Rectal smooth muscle tissue (tissue), 1 donor: ENCODE data around the gene EYS.
"Not testable (repeated sequence)": the region's sequence is repeated elsewhere in the genome, so short reads cannot be mapped to it uniquely, and the experiment has no call there.

ENCODE experiments used
- H3K27ac ChIP-seq: one replicate; pipeline ENCODE4 v1.7.0; 2013; ENCODE audit warnings: low read depth, low read length, inconsistent platforms
- H3K27me3 ChIP-seq: one replicate; pipeline ENCODE4 v1.7.0; 2013; ENCODE audit warnings: low read length; ENCODE audit not compliant: control insufficient read depth, insufficient read depth
- H3K36me3 ChIP-seq: one replicate; pipeline ENCODE4 v1.7.0; 2013; ENCODE audit warnings: low read length; ENCODE audit not compliant: control insufficient read depth, insufficient read depth
- H3K4me1 ChIP-seq: one replicate; pipeline ENCODE4 v1.7.0; 2013; ENCODE audit warnings: low read length; ENCODE audit not compliant: control insufficient read depth, insufficient read depth
- H3K4me3 ChIP-seq: one replicate; pipeline ENCODE4 v1.7.0; 2013; ENCODE audit warnings: low read length
- H3K9ac ChIP-seq: one replicate; pipeline ENCODE4 v1.7.0; 2013; ENCODE audit warnings: low read length

Gene EYS

GRCh38 chr6:63783096-63783495 lies 1923.9 kb downstream of the EYS start:
- no peak overlapping the region for H3K27ac ChIP-seq
- H3K4me1 ChIP-seq = no peaks in the 10 kb centered on the region

GRCh38 chr6:63774961-63775360 lies 1932.1 kb downstream of the EYS start:
- Histone ChIP-seq H3K27ac (no peak overlapping the region), H3K9ac (no peak overlapping the region), H3K27me3 (no peaks in the 10 kb centered on the region), H3K36me3 (no peaks in the 10 kb centered on the region), H3K4me1 (no peaks in the 10 kb centered on the region), H3K4me3 (no peak overlapping the region)

More at GRCh38 chr6:63783096-63783495, 1923.9 kb downstream of the EYS start:
- no peak overlapping the region for H3K9ac ChIP-seq
- H3K36me3 ChIP-seq = no peaks in the 10 kb centered on the region
- H3K27me3 ChIP-seq = no peaks in the 10 kb centered on the region
- H3K4me3 ChIP-seq = no peak overlapping the region

GRCh38 chr6:63773200-63773599 lies 1933.8 kb downstream of the EYS start:
- Histone ChIP-seq H3K27me3 (no peaks in the 10 kb centered on the region), H3K4me1 (no peaks in the 10 kb centered on the region), H3K4me3 (no peak overlapping the region), H3K9ac (no peak overlapping the region), H3K36me3 (no peaks in the 10 kb centered on the region), H3K27ac (no peak overlapping the region)

- Histone ChIP-seq H3K27me3 (no peaks in the 10 kb centered on the region), H3K4me3 (no peak overlapping the region), H3K9ac (no peak overlapping the region), H3K36me3 (no peaks in the 10 kb centered on the region), H3K27ac (no peak overlapping the region), H3K4me1 (no peaks in the 10 kb centered on the region)
These were observed 1941.2 kb downstream of the EYS start for GRCh38 chr6:63765828-63766227.

GRCh38 chr6:63764318-63764916 lies 1942.6 kb downstream of the EYS start:
- Histone ChIP-seq H3K4me3 (no peak overlapping the region), H3K36me3 (no peaks in the 10 kb centered on the region), H3K27me3 (no peaks in the 10 kb centered on the region), H3K27ac (no peak overlapping the region), H3K9ac (no peak overlapping the region), H3K4me1 (no peaks in the 10 kb centered on the region)

- Histone ChIP-seq H3K36me3 (no peaks in the 10 kb centered on the region), H3K4me3 (no peak overlapping the region), H3K27ac (no peak overlapping the region), H3K27me3 (no peaks in the 10 kb centered on the region), H3K9ac (no peak overlapping the region), H3K4me1 (no peaks in the 10 kb centered on the region)
These were observed 1946.8 kb downstream of the EYS start for GRCh38 chr6:63760199-63760598.

GRCh38 chr6:63759605-63760105 lies 1947.4 kb downstream of the EYS start:
- no peak overlapping the region for H3K9ac ChIP-seq
- H3K4me3 ChIP-seq = no peak overlapping the region
- no peak overlapping the region for H3K27ac ChIP-seq
- no peaks in the 10 kb centered on the region for H3K27me3 ChIP-seq
- no peaks in the 10 kb centered on the region for H3K36me3 ChIP-seq
- no peaks in the 10 kb centered on the region for H3K4me1 ChIP-seq

GRCh38 chr6:63757826-63758225 lies 1949.2 kb downstream of the EYS start:
- H3K27ac ChIP-seq = no peak overlapping the region
- no peak overlapping the region for H3K4me3 ChIP-seq
- no peaks in the 10 kb centered on the region for H3K36me3 ChIP-seq
- H3K9ac ChIP-seq = no peak overlapping the region
- H3K27me3 ChIP-seq = no peaks in the 10 kb centered on the region
- no peaks in the 10 kb centered on the region for H3K4me1 ChIP-seq

- H3K4me1 ChIP-seq, H3K27ac ChIP-seq, H3K9ac ChIP-seq, H3K27me3 ChIP-seq, H3K4me3 ChIP-seq, H3K36me3 ChIP-seq: not testable (repeated sequence)
These were observed 1949.8 kb downstream of the EYS start for GRCh38 chr6:63757275-63757674.

GRCh38 chr6:63750400-63750799 lies 1956.6 kb downstream of the EYS start:
- Histone ChIP-seq H3K9ac (no peak overlapping the region), H3K27ac (no peak overlapping the region), H3K4me1 (no peaks in the 10 kb centered on the region), H3K4me3 (no peak overlapping the region), H3K27me3 (no peaks in the 10 kb centered on the region), H3K36me3 (no peaks in the 10 kb centered on the region)

- no peaks in the 10 kb centered on the region for H3K27me3 ChIP-seq
- H3K9ac ChIP-seq = no peak overlapping the region
These were observed 1961.2 kb downstream of the EYS start for GRCh38 chr6:63745784-63746183.

GRCh38 chr6:63744810-63745209 lies 1962.2 kb downstream of the EYS start:
- no peaks in the 10 kb centered on the region for H3K27me3 ChIP-seq
- no peaks in the 10 kb centered on the region for H3K36me3 ChIP-seq
- H3K9ac ChIP-seq = no peak overlapping the region
- H3K27ac ChIP-seq = no peak overlapping the region
- no peaks in the 10 kb centered on the region for H3K4me1 ChIP-seq
- H3K4me3 ChIP-seq = no peak overlapping the region

More at GRCh38 chr6:63745784-63746183, 1961.2 kb downstream of the EYS start:
- Histone ChIP-seq H3K36me3 (no peaks in the 10 kb centered on the region), H3K27ac (no peak overlapping the region), H3K4me3 (no peak overlapping the region), H3K4me1 (no peaks in the 10 kb centered on the region)

- H3K27ac ChIP-seq = no peak overlapping the region
- no peaks in the 10 kb centered on the region for H3K27me3 ChIP-seq
- H3K9ac ChIP-seq = no peak overlapping the region
- no peaks in the 10 kb centered on the region for H3K36me3 ChIP-seq
- no peaks in the 10 kb centered on the region for H3K4me1 ChIP-seq
- no peak overlapping the region for H3K4me3 ChIP-seq
These were observed 1963.3 kb downstream of the EYS start for GRCh38 chr6:63743691-63744090.
